Measurements from ENCODE around the gene HEATR9. TPM values are rescaled to one million over a fixed set of nuclear protein-coding genes. Genes with fewer than 3 reads are reported as not detected.

HEATR9 gene
- total RNA-seq, 1 experiment from 2014 or later = not detected

- H3K36me3 ChIP-seq (ENCODE audit: control insufficient read depth in 1 of 2, insufficient read depth in 2 of 2, low read length in 2 of 2) = no peaks in the 10 kb centered on the region
- H3K79me2 ChIP-seq (ENCODE audit: insufficient read depth, low read length) = no peaks in the 10 kb centered on the region
- no peaks in the 10 kb centered on the region for H3K9me3 ChIP-seq (ENCODE audit: control insufficient read depth in 1 of 2, insufficient read depth in 1 of 2, low read depth in 1 of 2, low read length in 2 of 2)
- POLR2A ChIA-PET = no interaction called here
- H3K4me3 ChIP-seq (replicated peaks in 1 of 2; ENCODE audit: low read depth in 1 of 2, low read length in 2 of 2) = no peak overlapping the region
- no peak overlapping the region for H3K9ac ChIP-seq (ENCODE audit: low read length)
- H3K27ac ChIP-seq (ENCODE audit: low read depth, low read length) = no peak overlapping the region
- BruUV-seq (replicated peaks) = no TSS peak
- H3K4me1 ChIP-seq (ENCODE audit: control insufficient read depth in 1 of 2, insufficient read depth in 2 of 2, low read length in 2 of 2) = no peaks in the 10 kb centered on the region
- no peaks in the 10 kb centered on the region for H3K27me3 ChIP-seq (ENCODE audit: insufficient read depth, low read length)
- TF ChIP-seq POLR2A (IDR thresholded peaks at IDR 0.05; ENCODE audit: borderline replicate concordance, extremely low read depth, insufficient read depth, insufficient read length) = no peak
- no peak for TF ChIP-seq EZH2phosphoT487 (IDR thresholded peaks at IDR 0.05; ENCODE audit: borderline replicate concordance)
- TF ChIP-seq, protein P1, sequence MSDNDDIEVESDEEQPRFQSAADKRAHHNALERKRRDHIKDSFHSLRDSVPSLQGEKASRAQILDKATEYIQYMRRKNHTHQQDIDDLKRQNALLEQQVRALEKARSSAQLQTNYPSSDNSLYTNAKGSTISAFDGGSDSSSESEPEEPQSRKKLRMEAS (IDR thresholded peaks at IDR 0.05) = no peak
- TF ChIP-seq SIN3A (IDR thresholded peaks at IDR 0.05; ENCODE audit: low read depth) = no peak
- TF ChIP-seq EZH2 (IDR thresholded peaks at IDR 0.05) = no peak
- TF ChIP-seq CTCF (IDR thresholded peaks at IDR 0.05 in 2 of 3, conservative IDR thresholded peaks at IDR 0.05 in 1 of 3; ENCODE audit: borderline replicate concordance in 1 of 3, insufficient read depth in 1 of 3, low read depth in 2 of 3, low read length in 2 of 3) = no peak
- TF ChIP-seq POLR2AphosphoS5 (IDR thresholded peaks at IDR 0.05; ENCODE audit: low read depth, low read length) = no peak
- CTCF ChIA-PET = no interaction called here
- no peak overlapping the region for H3K4me2 ChIP-seq (ENCODE audit: low read length)
- ATAC-seq (no peak), DNase-seq (ENCODE audit: low read depth, low spot score) (no peak)
- RAD21 ChIA-PET (ENCODE audit: low non-redundant PET in 1 of 2, low total read pairs in 2 of 2, uncharacterized antibody in 2 of 2, unreplicated experiment in 2 of 2) = no interaction called here
- H2AFZ ChIP-seq (ENCODE audit: low read depth, low read length, poor library complexity, severe bottlenecking) = no peak overlapping the region
- intact Hi-C loops (cut with micrococcal nuclease) = no loop called here
- no peaks in the 10 kb centered on the region for H3K9me2 ChIP-seq (ENCODE audit: insufficient read depth)
- no peaks in the 10 kb centered on the region for H4K20me1 ChIP-seq (ENCODE audit: insufficient read depth)
Measured at GRCh38 chr17:35912339-35912912, 43.7 kb upstream of the HEATR9 start.

DNA sequence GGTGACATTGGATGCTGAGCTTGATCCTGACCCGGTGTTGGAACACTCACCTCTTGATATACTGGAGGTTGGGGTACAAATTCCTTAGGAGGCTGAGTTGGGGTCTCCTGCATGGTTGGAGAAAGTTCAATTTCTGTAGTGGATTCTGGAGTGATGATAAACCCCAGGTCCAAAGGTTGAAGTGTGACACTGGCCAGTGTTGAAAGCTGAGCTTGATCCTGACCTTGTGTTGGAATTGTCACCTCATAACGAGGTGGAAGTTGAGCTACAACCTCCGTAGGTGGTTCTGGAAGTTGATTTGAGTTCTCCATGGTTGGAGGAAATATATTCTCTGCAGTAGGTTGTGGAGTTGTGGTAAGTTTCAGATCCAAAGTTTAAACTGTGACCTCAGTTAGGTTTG, 40.7 kb upstream of the HEATR9 start:
- H3K27ac ChIP-seq (ENCODE audit: low read depth, low read length) = no peak overlapping the region
- H3K4me3 ChIP-seq (replicated peaks in 1 of 2; ENCODE audit: low read depth in 1 of 2, low read length in 2 of 2) = no peak overlapping the region
- BruUV-seq (replicated peaks) = no TSS peak
- no peaks in the 10 kb centered on the region for H3K9me2 ChIP-seq (ENCODE audit: insufficient read depth)
- H3K9me3 ChIP-seq (ENCODE audit: control insufficient read depth in 1 of 2, insufficient read depth in 1 of 2, low read depth in 1 of 2, low read length in 2 of 2) = no peaks in the 10 kb centered on the region
- DNase-seq (ENCODE audit: low read depth, low spot score) = no peak
- intact Hi-C loops (cut with micrococcal nuclease) = no loop called here
- no peaks in the 10 kb centered on the region for H3K27me3 ChIP-seq (ENCODE audit: insufficient read depth, low read length)
- H3K4me1 ChIP-seq (ENCODE audit: control insufficient read depth in 1 of 2, insufficient read depth in 2 of 2, low read length in 2 of 2) = no peaks in the 10 kb centered on the region
- no peaks in the 10 kb centered on the region for H3K79me2 ChIP-seq (ENCODE audit: insufficient read depth, low read length)
- no peaks in the 10 kb centered on the region for H4K20me1 ChIP-seq (ENCODE audit: insufficient read depth)
- ATAC-seq = no peak
- H3K9ac ChIP-seq (ENCODE audit: low read length) = no peak overlapping the region
- ChIA-PET POLR2A (no interaction called here), RAD21 (ENCODE audit: low non-redundant PET in 1 of 2, low total read pairs in 2 of 2, uncharacterized antibody in 2 of 2, unreplicated experiment in 2 of 2) (no interaction called here), CTCF (no interaction called here)
- no peak overlapping the region for H2AFZ ChIP-seq (ENCODE audit: low read depth, low read length, poor library complexity, severe bottlenecking)
- no peaks in the 10 kb centered on the region for H3K36me3 ChIP-seq (ENCODE audit: control insufficient read depth in 1 of 2, insufficient read depth in 2 of 2, low read length in 2 of 2)
- H3K4me2 ChIP-seq (ENCODE audit: low read length) = no peak overlapping the region
- TF ChIP-seq EZH2 (IDR thresholded peaks at IDR 0.05) (no peak), SRF (IDR thresholded peaks at IDR 0.05; ENCODE audit: low read depth) (no peak), FOSL1 (IDR thresholded peaks at IDR 0.05; ENCODE audit: low read depth) (no peak), CTCF (IDR thresholded peaks at IDR 0.05 in 2 of 3, conservative IDR thresholded peaks at IDR 0.05 in 1 of 3; ENCODE audit: borderline replicate concordance in 1 of 3, insufficient read depth in 1 of 3, low read depth in 2 of 3, low read length in 2 of 3) (no peak), ZNF274 (IDR thresholded peaks at IDR 0.05; ENCODE audit: low read depth, low read length) (no peak), ATF3 (IDR thresholded peaks at IDR 0.05) (no peak)
- TF ChIP-seq, protein P2, sequence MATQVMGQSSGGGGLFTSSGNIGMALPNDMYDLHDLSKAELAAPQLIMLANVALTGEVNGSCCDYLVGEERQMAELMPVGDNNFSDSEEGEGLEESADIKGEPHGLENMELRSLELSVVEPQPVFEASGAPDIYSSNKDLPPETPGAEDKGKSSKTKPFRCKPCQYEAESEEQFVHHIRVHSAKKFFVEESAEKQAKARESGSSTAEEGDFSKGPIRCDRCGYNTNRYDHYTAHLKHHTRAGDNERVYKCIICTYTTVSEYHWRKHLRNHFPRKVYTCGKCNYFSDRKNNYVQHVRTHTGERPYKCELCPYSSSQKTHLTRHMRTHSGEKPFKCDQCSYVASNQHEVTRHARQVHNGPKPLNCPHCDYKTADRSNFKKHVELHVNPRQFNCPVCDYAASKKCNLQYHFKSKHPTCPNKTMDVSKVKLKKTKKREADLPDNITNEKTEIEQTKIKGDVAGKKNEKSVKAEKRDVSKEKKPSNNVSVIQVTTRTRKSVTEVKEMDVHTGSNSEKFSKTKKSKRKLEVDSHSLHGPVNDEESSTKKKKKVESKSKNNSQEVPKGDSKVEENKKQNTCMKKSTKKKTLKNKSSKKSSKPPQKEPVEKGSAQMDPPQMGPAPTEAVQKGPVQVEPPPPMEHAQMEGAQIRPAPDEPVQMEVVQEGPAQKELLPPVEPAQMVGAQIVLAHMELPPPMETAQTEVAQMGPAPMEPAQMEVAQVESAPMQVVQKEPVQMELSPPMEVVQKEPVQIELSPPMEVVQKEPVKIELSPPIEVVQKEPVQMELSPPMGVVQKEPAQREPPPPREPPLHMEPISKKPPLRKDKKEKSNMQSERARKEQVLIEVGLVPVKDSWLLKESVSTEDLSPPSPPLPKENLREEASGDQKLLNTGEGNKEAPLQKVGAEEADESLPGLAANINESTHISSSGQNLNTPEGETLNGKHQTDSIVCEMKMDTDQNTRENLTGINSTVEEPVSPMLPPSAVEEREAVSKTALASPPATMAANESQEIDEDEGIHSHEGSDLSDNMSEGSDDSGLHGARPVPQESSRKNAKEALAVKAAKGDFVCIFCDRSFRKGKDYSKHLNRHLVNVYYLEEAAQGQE (IDR thresholded peaks at IDR 0.05; ENCODE audit: low read depth) = no peak
